Measurements from ENCODE around the gene CA11.

DNA sequence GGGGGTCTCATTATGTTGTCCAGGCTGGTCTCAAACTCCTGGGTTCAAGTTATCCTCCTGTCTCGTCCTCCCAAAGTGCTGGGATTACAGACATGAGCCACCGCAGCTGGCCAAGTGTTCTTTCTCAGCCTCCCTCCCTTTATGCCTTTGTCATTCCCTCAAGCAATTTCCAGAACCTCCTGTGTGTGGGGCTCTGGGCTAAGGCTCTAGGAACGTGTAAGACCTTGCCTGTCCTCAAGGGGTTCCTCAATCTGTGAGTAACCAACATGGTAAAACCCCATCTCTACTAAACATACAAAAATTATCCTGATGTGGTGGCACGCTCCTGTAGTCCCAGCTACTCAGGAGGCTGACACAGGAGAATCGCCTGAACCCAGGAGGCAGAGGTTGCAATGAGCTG, 55.0 kb downstream of the CA11 start:
- TF ChIP-seq MXI1 (IDR thresholded peaks at IDR 0.05; ENCODE audit: low read depth, low read length) (no peak), JUND (IDR thresholded peaks at IDR 0.05) (no peak)
- TF ChIP-seq, protein P1, sequence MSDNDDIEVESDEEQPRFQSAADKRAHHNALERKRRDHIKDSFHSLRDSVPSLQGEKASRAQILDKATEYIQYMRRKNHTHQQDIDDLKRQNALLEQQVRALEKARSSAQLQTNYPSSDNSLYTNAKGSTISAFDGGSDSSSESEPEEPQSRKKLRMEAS (IDR thresholded peaks at IDR 0.05; ENCODE audit: low read depth), result no peak
- TF ChIP-seq, protein P2, sequence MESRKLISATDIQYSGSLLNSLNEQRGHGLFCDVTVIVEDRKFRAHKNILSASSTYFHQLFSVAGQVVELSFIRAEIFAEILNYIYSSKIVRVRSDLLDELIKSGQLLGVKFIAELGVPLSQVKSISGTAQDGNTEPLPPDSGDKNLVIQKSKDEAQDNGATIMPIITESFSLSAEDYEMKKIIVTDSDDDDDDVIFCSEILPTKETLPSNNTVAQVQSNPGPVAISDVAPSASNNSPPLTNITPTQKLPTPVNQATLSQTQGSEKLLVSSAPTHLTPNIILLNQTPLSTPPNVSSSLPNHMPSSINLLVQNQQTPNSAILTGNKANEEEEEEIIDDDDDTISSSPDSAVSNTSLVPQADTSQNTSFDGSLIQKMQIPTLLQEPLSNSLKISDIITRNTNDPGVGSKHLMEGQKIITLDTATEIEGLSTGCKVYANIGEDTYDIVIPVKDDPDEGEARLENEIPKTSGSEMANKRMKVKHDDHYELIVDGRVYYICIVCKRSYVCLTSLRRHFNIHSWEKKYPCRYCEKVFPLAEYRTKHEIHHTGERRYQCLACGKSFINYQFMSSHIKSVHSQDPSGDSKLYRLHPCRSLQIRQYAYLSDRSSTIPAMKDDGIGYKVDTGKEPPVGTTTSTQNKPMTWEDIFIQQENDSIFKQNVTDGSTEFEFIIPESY (IDR thresholded peaks at IDR 0.05; ENCODE audit: borderline replicate concordance, low read depth), result no peak

Measured in SK-N-SH (cell line).